Measurements from ENCODE around the gene LRRTM4.

DNA sequence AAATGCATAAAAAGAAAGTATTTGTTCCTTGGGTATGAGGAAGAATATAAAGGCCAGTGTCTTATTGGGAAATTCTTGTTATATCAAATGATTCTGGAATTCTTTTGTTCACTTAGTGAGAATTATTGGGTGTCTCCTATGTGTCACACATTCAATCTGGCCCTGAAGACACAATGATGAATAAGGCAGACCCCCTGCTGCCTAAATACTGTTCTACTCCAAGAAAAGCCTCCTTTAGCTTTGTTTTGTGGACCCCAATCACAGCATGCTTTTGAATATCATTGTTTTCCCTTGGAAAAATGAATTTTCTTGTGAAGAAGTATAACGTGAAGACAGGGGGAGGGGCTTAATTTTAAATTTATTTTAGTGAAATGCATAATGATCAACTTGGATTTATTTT, 682.4 kb downstream of the LRRTM4 start:
- TF ChIP-seq POLR2A (IDR thresholded peaks at IDR 0.05; ENCODE audit: low read depth, low read length) (no peak), TAF1 (IDR thresholded peaks at IDR 0.05; ENCODE audit: low read depth, low read length) (no peak), POLR2AphosphoS5 (IDR thresholded peaks at IDR 0.05; ENCODE audit: low read depth, low read length) (no peak), SPI1 (IDR thresholded peaks at IDR 0.05; ENCODE audit: low read depth, low read length) (no peak)

All from GM12891 (cell line).